Endothelial cell of umbilical vein (primary cell): ENCODE data around the gene UBR4. TPM values are rescaled to one million over a fixed set of nuclear protein-coding genes. Genes with fewer than 3 reads are reported as not detected.

Source experiments
- BruUV-seq: library from RNA; stranded (reverse); fragments of 400-500 nt; replicated peaks from 2 replicates; lab custom pipeline; 2021; lab: Mats Ljungman, UMichigan
- CTCF ChIA-PET: fragments of 300-600, 350-600 bp; sonication (Branson Sonifier 250); formaldehyde crosslinking; loops from one replicate; lab custom pipeline; 2021; ENCODE audit warnings: antibody characterized with exemption, inconsistent platforms; lab: Charles Lee
- POLR2A ChIA-PET: fragments of 300-600, 350-600 bp; sonication (Branson Sonifier 250); formaldehyde crosslinking; loops from one replicate; lab custom pipeline; 2021; ENCODE audit warnings: antibody characterized with exemption, inconsistent platforms; lab: Charles Lee
- DNase-seq: peaks from one replicate; pipeline ENCODE4 v3.0.0-alpha.2; 2011; ENCODE audit warnings: low read depth, low spot score
- FAIRE-seq: peaks from 2 replicates; lab custom pipeline; 2011; peaks lifted over from hg19 to GRCh38; lab: Jason Lieb, UNC
- H2AFZ ChIP-seq: 2 replicates; pipeline ENCODE4 v1.6.0; 2012; ENCODE audit warnings: low read depth, low read length, control low read depth, inconsistent platforms
- H3K27ac ChIP-seq: 2 replicates; pipeline ENCODE4 v1.5.1; 2011; ENCODE audit warnings: low read depth, mild to moderate bottlenecking, control low read depth, low read length, moderate library complexity; ENCODE audit not compliant: insufficient read depth
- H3K27me3 ChIP-seq, 2 experiments: 2 replicates each; pipeline versions ENCODE4 v1.6.0 to v1.6.1; 2011; ENCODE audit warnings: low read length in 2 of 2, mixed read lengths in 1 of 2; ENCODE audit not compliant: control insufficient read depth in 2 of 2, insufficient read depth in 2 of 2
- H3K36me3 ChIP-seq, 2 experiments: 2 replicates in 1 of 2; 3 replicates in 1 of 2; pipeline ENCODE4 v1.5.1; 2011; ENCODE audit warnings: low read length in 2 of 2, mild to moderate bottlenecking in 1 of 2, moderate library complexity in 1 of 2; ENCODE audit not compliant: control insufficient read depth in 2 of 2, insufficient read depth in 2 of 2; ENCODE audit errors: extremely low read depth in 1 of 2
- H3K4me1 ChIP-seq: 3 replicates; pipeline ENCODE4 v1.5.1; 2011; ENCODE audit warnings: mild to moderate bottlenecking, low read length; ENCODE audit not compliant: control insufficient read depth, insufficient read depth; ENCODE audit errors: extremely low read depth
- H3K4me2 ChIP-seq: 2 replicates; pipeline ENCODE4 v1.6.1; 2011; ENCODE audit warnings: low read length, control low read depth, mixed read lengths; ENCODE audit not compliant: insufficient read depth
- H3K4me3 ChIP-seq, 3 experiments: fragments of 200-600 bp in 1 of 3; sonication (generic), shearing (Covaris generic) in 1 of 3; replicated peaks in 1 of 3; 2 replicates each; pipeline ENCODE4 v1.5.1; 2011 to 2016; ENCODE audit warnings: control low read depth in 3 of 3, low read length in 3 of 3, mild to moderate bottlenecking in 2 of 3, inconsistent platforms in 1 of 3, low read depth in 1 of 3, moderate library complexity in 1 of 3; ENCODE audit not compliant: insufficient read depth in 1 of 3
- H3K79me2 ChIP-seq: 2 replicates; pipeline ENCODE4 v1.6.0; 2012; ENCODE audit warnings: low read length, inconsistent platforms; ENCODE audit not compliant: control insufficient read depth, insufficient read depth
- H3K9ac ChIP-seq: replicated peaks from 2 replicates; pipeline ENCODE3; 2011; ENCODE audit warnings: low read length, control low read depth; ENCODE audit not compliant: insufficient read depth; ENCODE audit errors: extremely low read depth
- H3K9me1 ChIP-seq: replicated peaks from 3 replicates; pipeline ENCODE4 v1.6.0; 2011; ENCODE audit warnings: mild to moderate bottlenecking, low read length; ENCODE audit not compliant: control insufficient read depth, insufficient read depth; ENCODE audit errors: extremely low read depth
- H3K9me3 ChIP-seq: replicated peaks from 2 replicates; pipeline ENCODE4 v1.5.1; 2012; ENCODE audit warnings: low read length, inconsistent platforms; ENCODE audit not compliant: control insufficient read depth, insufficient read depth
- H4K20me1 ChIP-seq: replicated peaks from 2 replicates; pipeline ENCODE3; 2011; ENCODE audit warnings: mild to moderate bottlenecking, low read length; ENCODE audit not compliant: control insufficient read depth, insufficient read depth; ENCODE audit errors: extremely low read depth
- CTCF ChIP-seq, 2 donors: IDR thresholded peaks; 1 replicate in 1 of 2; 2 replicates in 1 of 2; pipeline ENCODE4 v1.5.1; 2011; ENCODE audit warnings: low read length in 2 of 2, mild to moderate bottlenecking in 2 of 2, moderate library complexity in 2 of 2, control low read depth in 1 of 2, inconsistent platforms in 1 of 2, low read depth in 1 of 2; ENCODE audit not compliant: insufficient read depth in 1 of 2; ENCODE audit errors: extremely low read depth in 1 of 2
- EZH2 ChIP-seq: IDR thresholded peaks from 2 replicates; pipeline ENCODE4 v1.6.1; 2012; ENCODE audit warnings: borderline replicate concordance, low read depth, mild to moderate bottlenecking, moderate library complexity, low read length, inconsistent platforms; ENCODE audit not compliant: severe bottlenecking
- FOS ChIP-seq: IDR thresholded peaks from 2 replicates; pipeline ENCODE4 v1.6.1; 2011; ENCODE audit warnings: mild to moderate bottlenecking, low read length, moderate library complexity, borderline replicate concordance; ENCODE audit not compliant: insufficient read depth
- GATA2 ChIP-seq: IDR thresholded peaks from 2 replicates; pipeline ENCODE4 v1.7.0; 2011; ENCODE audit warnings: low read depth, mild to moderate bottlenecking, moderate library complexity, mixed read lengths, low read length; ENCODE audit not compliant: insufficient read length, insufficient read depth
- JUN ChIP-seq: IDR thresholded peaks from 2 replicates; pipeline ENCODE4 v1.6.1; 2011; ENCODE audit warnings: borderline replicate concordance, low read depth; ENCODE audit not compliant: insufficient read length, insufficient read depth
- MYC ChIP-seq: IDR thresholded peaks from one replicate; pipeline ENCODE4 v1.6.1; 2011; ENCODE audit warnings: mild to moderate bottlenecking, low read depth, low read length
- POLR2A ChIP-seq: IDR thresholded peaks from 2 replicates; pipeline ENCODE4 v1.6.1; 2012; ENCODE audit warnings: low read depth, mild to moderate bottlenecking, control low read depth, low read length
- POLR2AphosphoS5 ChIP-seq: IDR thresholded peaks from 2 replicates; pipeline ENCODE4 v1.6.1; 2012; ENCODE audit warnings: low read depth, mild to moderate bottlenecking, control low read depth, low read length, moderate library complexity; ENCODE audit not compliant: insufficient read depth
- dilution Hi-C: fragments of 300-500 bp; cut with MboI; formaldehyde crosslinking; loops from one replicate; pipeline ENCODE4 v1.15.0; 2019; ENCODE audit warnings: low sequenced_read_pairs; ENCODE audit not compliant: extremely low pct_ligation_motif_present
- intact Hi-C: fragments of 100-400 bp; cut with micrococcal nuclease; formaldehyde crosslinking; loops from one replicate; pipeline ENCODE4 v1.10.0; 2022
- polyA plus RNA-seq, 4 experiments: library from polyadenylated mRNA; depleted of rRNA in 3 of 4; stranded (reverse) in 3 of 4; unstranded in 1 of 4; fragments of >200 nt; gene quantifications; 2 replicates each; pipeline versions ENCODE4 v1.2.1 to v1.2.3, GENCODE V29; 2011 to 2012; ENCODE audit warnings: missing spikeins in 1 of 4
- total RNA-seq: library from RNA; stranded (reverse); gene quantifications from 2 replicates; pipeline ENCODE4 v1.2.3, GENCODE V29; 2021
- TF ChIP-seq, protein P1 (sequence below): IDR thresholded peaks from 2 replicates; pipeline ENCODE4 v1.6.1; 2011; ENCODE audit not compliant: insufficient read depth, insufficient read length

The UBR4 gene
- total and polyA plus RNA-seq, 2 donors (not counting 3 experiments of a cell fraction or from before 2014, with no cell fraction given), result 125 to 150 TPM

GRCh38 chr1:19164274-19165015 is 45.6 kb downstream of the UBR4 start:
- BruUV-seq, result no TSS peak
- dilution Hi-C loops, result no loop called here
- no peak overlapping the region for H3K9ac ChIP-seq
- intact Hi-C loops, result loop anchor here (5.0 kb wide), 1 partner anchor 32 kb away; no protein-coding TSS in a partner anchor
- no peaks in the 10 kb centered on the region for H3K9me1 ChIP-seq
- H3K79me2 ChIP-seq, result no peaks in the 10 kb centered on the region
- H3K4me2 ChIP-seq, result no peak overlapping the region
- TF ChIP-seq MYC (no peak), POLR2A (no peak), JUN (no peak), GATA2 (no peak), FOS (no peak), EZH2 (no peak), POLR2AphosphoS5 (no peak), CTCF (IDR thresholded peaks at IDR 0.05; ENCODE audit: extremely low read depth in 1 of 2, insufficient read depth in 1 of 2, low read depth in 1 of 2, low read length in 2 of 2) (no peak)
- TF ChIP-seq, protein P1, sequence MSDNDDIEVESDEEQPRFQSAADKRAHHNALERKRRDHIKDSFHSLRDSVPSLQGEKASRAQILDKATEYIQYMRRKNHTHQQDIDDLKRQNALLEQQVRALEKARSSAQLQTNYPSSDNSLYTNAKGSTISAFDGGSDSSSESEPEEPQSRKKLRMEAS, result no peak
- FAIRE-seq (no peak), DNase-seq (no peak)
- no peaks in the 10 kb centered on the region for H3K27me3 ChIP-seq
- H3K4me1 ChIP-seq, result no peaks in the 10 kb centered on the region
- ChIA-PET POLR2A (no interaction called here), CTCF (interaction anchor here (1.2 to 2.3 kb wide), 2 partner anchors 14 to 29 kb away, joined by 3 to 4 read pairs; no protein-coding TSS in a partner anchor)
- H3K4me3 ChIP-seq, result no peak overlapping the region
- peaks cover 56 to 57% of the 10 kb centered on the region in 2 experiments for H3K36me3 ChIP-seq
- no peaks in the 10 kb centered on the region for H4K20me1 ChIP-seq
- no peaks in the 10 kb centered on the region for H3K9me3 ChIP-seq
- H3K27ac ChIP-seq, result no peak overlapping the region
- H2AFZ ChIP-seq, result no peak overlapping the region
